ENCODE results near the gene NCOA1. TPM values are rescaled to one million over a fixed set of nuclear protein-coding genes. Genes with fewer than 3 reads are reported as not detected.

NCOA1 gene
- total RNA-seq, 1 donor from 2014 or later = 20.1 TPM

GRCh38 chr2:24512404-24512803 lies 21.4 kb downstream of the NCOA1 start:
- TF ChIP-seq CTCF (conservative IDR thresholded peaks at IDR 0.05) = no peak
- no peak overlapping the region for H3K27ac Mint-ChIP-seq (ENCODE audit: unreplicated experiment)
- no peak for DNase-seq (ENCODE audit: low read depth, low spot score)
- H3K27me3 Mint-ChIP-seq (ENCODE audit: low read depth) = no peaks in the 10 kb centered on the region
- no peak overlapping the region for H3K4me3 Mint-ChIP-seq
- no peaks in the 10 kb centered on the region for H3K9me3 Mint-ChIP-seq
- no peaks in the 10 kb centered on the region for H3K36me3 Mint-ChIP-seq (ENCODE audit: low read depth)
- peaks cover 9% of the 10 kb centered on the region for H3K4me1 Mint-ChIP-seq

GRCh38 chr2:24512831-24513230 lies 21.8 kb downstream of the NCOA1 start:
- DNase-seq (ENCODE audit: low read depth, low spot score) = no peak
- no peaks in the 10 kb centered on the region for H3K36me3 Mint-ChIP-seq (ENCODE audit: low read depth)
- no peak overlapping the region for H3K27ac Mint-ChIP-seq (ENCODE audit: unreplicated experiment)
- no peaks in the 10 kb centered on the region for H3K9me3 Mint-ChIP-seq
- H3K27me3 Mint-ChIP-seq (ENCODE audit: low read depth) = no peaks in the 10 kb centered on the region
- TF ChIP-seq CTCF (conservative IDR thresholded peaks at IDR 0.05) = no peak
- peaks cover 9% of the 10 kb centered on the region for H3K4me1 Mint-ChIP-seq
- H3K4me3 Mint-ChIP-seq = no peak overlapping the region

- H3K36me3 Mint-ChIP-seq (ENCODE audit: low read depth) = no peaks in the 10 kb centered on the region
- H3K27ac Mint-ChIP-seq (ENCODE audit: unreplicated experiment) = no peak overlapping the region
- no peak for DNase-seq (ENCODE audit: low read depth, low spot score)
- peaks cover 9% of the 10 kb centered on the region for H3K4me1 Mint-ChIP-seq
- H3K4me3 Mint-ChIP-seq = no peak overlapping the region
- H3K27me3 Mint-ChIP-seq (ENCODE audit: low read depth) = no peaks in the 10 kb centered on the region
- no peak for TF ChIP-seq CTCF (conservative IDR thresholded peaks at IDR 0.05)
- H3K9me3 Mint-ChIP-seq = no peaks in the 10 kb centered on the region
Measured at GRCh38 chr2:24513281-24514071, 22.4 kb downstream of the NCOA1 start.

GRCh38 chr2:24514820-24515219 lies 23.8 kb downstream of the NCOA1 start:
- no peak overlapping the region for H3K4me3 Mint-ChIP-seq

GRCh38 chr2:24515335-24515734 lies 24.3 kb downstream of the NCOA1 start:
- H3K27me3 Mint-ChIP-seq (ENCODE audit: low read depth) = no peaks in the 10 kb centered on the region
- no peaks in the 10 kb centered on the region for H3K9me3 Mint-ChIP-seq
- H3K27ac Mint-ChIP-seq (ENCODE audit: unreplicated experiment) = no peak overlapping the region
- H3K36me3 Mint-ChIP-seq (ENCODE audit: low read depth) = no peaks in the 10 kb centered on the region
- peaks cover 9% of the 10 kb centered on the region for H3K4me1 Mint-ChIP-seq
- DNase-seq (ENCODE audit: low read depth, low spot score) = no peak
- TF ChIP-seq CTCF (conservative IDR thresholded peaks at IDR 0.05) = no peak
- H3K4me3 Mint-ChIP-seq = no peak overlapping the region

More at GRCh38 chr2:24514820-24515219, 23.8 kb downstream of the NCOA1 start:
- Mint-ChIP-seq H3K4me1 (peaks cover 9% of the 10 kb centered on the region), H3K27me3 (ENCODE audit: low read depth) (no peaks in the 10 kb centered on the region), H3K9me3 (no peaks in the 10 kb centered on the region), H3K27ac (ENCODE audit: unreplicated experiment) (no peak overlapping the region), H3K36me3 (ENCODE audit: low read depth) (no peaks in the 10 kb centered on the region)
- DNase-seq (ENCODE audit: low read depth, low spot score) = no peak
- TF ChIP-seq CTCF (conservative IDR thresholded peaks at IDR 0.05) = no peak

Data from neural crest cell (in vitro differentiated cells).